CD4-positive, alpha-beta T cell (primary cell): ENCODE data around the gene HIPK4. TPM values are rescaled to one million over a fixed set of nuclear protein-coding genes. Genes with fewer than 3 reads are reported as not detected.

Experiments
- ATAC-seq: fragments of 200-7000 bp; cut with Tn5 transposase; one replicate; pipeline ENCODE4 v1.10.0; 2022; ENCODE audit warnings: mild to moderate bottlenecking; ENCODE audit not compliant: poor library complexity
- CTCF ChIA-PET: fragments of 350-600 bp; sonication (Branson Sonifier 250); formaldehyde crosslinking; loops from one replicate; lab custom pipeline; 2021; ENCODE audit warnings: antibody characterized with exemption, inconsistent platforms; lab: Charles Lee
- POLR2A ChIA-PET: fragments of 350-600 bp; sonication (Branson Sonifier 250); formaldehyde crosslinking; loops from one replicate; lab custom pipeline; 2021; ENCODE audit warnings: antibody characterized with exemption, inconsistent platforms; lab: Charles Lee
- DNase-seq, 14 experiments: peaks; one replicate each; pipeline ENCODE4 v3.0.0-alpha.2; 2013 to 2020; ENCODE audit warnings: mixed read lengths in 2 of 14
- H3K27ac ChIP-seq, 2 donors: one replicate each; pipeline versions ENCODE4 v1.5.1 to v1.7.0; 2013; ENCODE audit warnings: low read length in 2 of 2, low read depth in 1 of 2, mild to moderate bottlenecking in 1 of 2
- H3K27me3 ChIP-seq, 2 experiments: 1 replicate in 1 of 2; 2 replicates in 1 of 2; pipeline versions ENCODE4 v1.6.1 to v1.7.0; 2013; ENCODE audit warnings: low read length in 2 of 2, control low read depth in 1 of 2, mild to moderate bottlenecking in 1 of 2, moderate library complexity in 1 of 2; ENCODE audit not compliant: insufficient read depth in 2 of 2, control insufficient read depth in 1 of 2
- H3K36me3 ChIP-seq: one replicate; pipeline ENCODE4 v1.6.1; 2013; ENCODE audit warnings: low read length, control low read depth; ENCODE audit not compliant: insufficient read depth
- H3K4me1 ChIP-seq: one replicate; pipeline ENCODE4 v1.6.1; 2013; ENCODE audit warnings: low read length, control low read depth; ENCODE audit not compliant: insufficient read depth
- H3K4me3 ChIP-seq: one replicate; pipeline ENCODE4 v1.5.1; 2013; ENCODE audit warnings: mild to moderate bottlenecking, low read length, moderate library complexity
- H3K9me3 ChIP-seq, 2 experiments: 1 replicate in 1 of 2; 2 replicates in 1 of 2; pipeline versions ENCODE4 v1.6.1 to v1.7.0; 2013; ENCODE audit warnings: low read length in 2 of 2, mild to moderate bottlenecking in 2 of 2, control low read depth in 1 of 2, moderate library complexity in 1 of 2; ENCODE audit not compliant: control insufficient read depth in 1 of 2, insufficient read depth in 1 of 2
- H3K27ac Mint-ChIP-seq: one replicate; pipeline ENCODE4 v1.8.0; 2020; ENCODE audit warnings: mixed read lengths
- H3K27me3 Mint-ChIP-seq: one replicate; pipeline ENCODE4 v1.8.0; 2021; ENCODE audit warnings: mixed read lengths
- H3K36me3 Mint-ChIP-seq: one replicate; pipeline ENCODE4 v1.8.0; 2021; ENCODE audit warnings: low read depth, mixed read lengths
- H3K4me1 Mint-ChIP-seq: one replicate; pipeline ENCODE4 v1.8.0; 2021; ENCODE audit warnings: low read depth, mixed read lengths
- H3K4me3 Mint-ChIP-seq: one replicate; pipeline ENCODE4 v1.8.0; 2020; ENCODE audit warnings: mild to moderate bottlenecking, mixed read lengths
- H3K9me3 Mint-ChIP-seq: one replicate; pipeline ENCODE4 v1.8.0; 2020; ENCODE audit warnings: mixed read lengths
- CTCF ChIP-seq: fragments of 200-600 bp; IDR thresholded peaks from one replicate; pipeline ENCODE4 v1.8.0; 2022; ENCODE audit warnings: antibody characterized with exemption, mild to moderate bottlenecking
- intact Hi-C, 2 experiments: fragments of 100-400 bp; cut with DNase I in 1 of 2; cut with micrococcal nuclease in 1 of 2; formaldehyde crosslinking; loops; one replicate each; pipeline versions ENCODE4 v1.15.1 to v1.9.0; 2023 to 2025; cut with DNase I, micrococcal nuclease
- total RNA-seq, 174 experiments: library from RNA in 2 of 174; stranded (reverse) in 2 of 174; gene quantifications; one replicate each; pipeline ENCODE4 v1.2.3 and lab custom pipeline; 2021 to 2026

HIPK4 gene
- total RNA-seq, 2 experiments from 2014 or later, result 0.08 to 0.11 TPM

- no peaks in the 10 kb centered on the region for H3K27me3 ChIP-seq
- intact Hi-C loops, result no loop called here
- no peak for TF ChIP-seq CTCF
- CTCF ChIA-PET, result no interaction called here
- no peaks in the 10 kb centered on the region for H3K9me3 ChIP-seq
- ATAC-seq (no peak), DNase-seq (no peak)
- no peaks in the 10 kb centered on the region for H3K9me3 Mint-ChIP-seq
- H3K36me3 ChIP-seq, result peaks cover 12% of the 10 kb centered on the region
- H3K4me3 ChIP-seq, result no peak overlapping the region
- H3K4me3 Mint-ChIP-seq, result no peak overlapping the region
- POLR2A ChIA-PET, result no interaction called here
- H3K4me1 Mint-ChIP-seq, result peaks cover 17% of the 10 kb centered on the region
- H3K27ac Mint-ChIP-seq, result no peak overlapping the region
- H3K36me3 Mint-ChIP-seq, result peaks cover 21% of the 10 kb centered on the region
- H3K27me3 Mint-ChIP-seq, result no peaks in the 10 kb centered on the region
- H3K4me1 ChIP-seq, result peaks cover 20% of the 10 kb centered on the region
- no peak overlapping the region for H3K27ac ChIP-seq
These were observed 27.8 kb downstream of the HIPK4 start for GRCh38 chr19:40362160-40362559.

- peaks cover 26% of the 10 kb centered on the region for H3K4me1 ChIP-seq
- intact Hi-C loops, result no loop called here
These were observed 29.2 kb downstream of the HIPK4 start for GRCh38 chr19:40360708-40361241.

DNA sequence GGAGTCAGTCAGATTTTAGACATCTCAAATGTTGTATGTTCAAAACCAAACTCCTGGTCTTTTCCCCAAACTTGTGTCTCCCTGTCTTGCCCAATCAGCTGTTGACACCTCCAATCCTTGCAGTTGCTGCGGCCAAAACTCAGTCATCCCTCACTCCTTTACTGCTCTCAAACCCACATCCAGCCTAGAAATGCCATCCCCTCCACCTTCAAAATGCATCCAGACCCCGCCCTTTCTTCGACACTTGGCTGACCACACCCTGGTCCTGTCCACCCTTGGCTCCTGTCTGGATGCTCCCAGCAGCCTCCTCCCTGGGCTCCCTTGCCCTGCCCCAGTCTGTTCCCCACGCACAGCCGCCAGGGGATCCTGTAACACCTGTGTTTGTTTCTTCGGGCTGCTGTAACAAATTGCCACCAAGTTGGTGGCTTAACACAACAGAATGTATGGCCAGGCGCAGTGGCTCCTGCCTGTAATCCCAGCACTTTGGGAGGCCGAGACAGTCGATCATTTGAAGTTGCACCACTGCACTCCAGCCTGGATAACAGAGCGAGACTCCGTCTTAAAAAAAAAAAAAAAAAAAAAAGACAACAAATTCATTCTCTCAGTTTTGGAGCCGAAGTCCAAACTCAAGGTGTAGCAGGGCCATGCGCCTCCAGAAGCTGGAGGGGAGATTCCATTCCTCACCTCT is 29.8 kb downstream of the HIPK4 start:
- H3K4me1 ChIP-seq, result peaks cover 23% of the 10 kb centered on the region
- no peak for TF ChIP-seq CTCF
- Mint-ChIP-seq H3K9me3 (no peaks in the 10 kb centered on the region), H3K4me3 (no peak overlapping the region), H3K27me3 (no peaks in the 10 kb centered on the region), H3K36me3 (peaks cover 13% of the 10 kb centered on the region), H3K27ac (no peak overlapping the region), H3K4me1 (peaks cover 29% of the 10 kb centered on the region)
- ATAC-seq, result no peak
- CTCF ChIA-PET, result no interaction called here
- DNase-seq, result no peak
- H3K4me3 ChIP-seq, result no peak overlapping the region
- H3K9me3 ChIP-seq, result no peaks in the 10 kb centered on the region
- POLR2A ChIA-PET, result no interaction called here
- H3K27ac ChIP-seq, result no peak overlapping the region
- H3K27me3 ChIP-seq, result no peaks in the 10 kb centered on the region
- intact Hi-C loops, result no loop called here
- H3K36me3 ChIP-seq, result peaks cover 3% of the 10 kb centered on the region

More at GRCh38 chr19:40360708-40361241, 29.2 kb downstream of the HIPK4 start:
- Histone ChIP-seq H3K4me3 (no peak overlapping the region), H3K36me3 (peaks cover 3% of the 10 kb centered on the region), H3K27me3 (no peaks in the 10 kb centered on the region), H3K9me3 (no peaks in the 10 kb centered on the region), H3K27ac (no peak overlapping the region)
- CTCF ChIA-PET, result no interaction called here
- no peak overlapping the region for H3K4me3 Mint-ChIP-seq
- no peak overlapping the region for H3K27ac Mint-ChIP-seq
- no peaks in the 10 kb centered on the region for H3K27me3 Mint-ChIP-seq
- peaks cover 16% of the 10 kb centered on the region for H3K36me3 Mint-ChIP-seq
- no peak for TF ChIP-seq CTCF
- POLR2A ChIA-PET, result no interaction called here
- peak in 2 of 14 experiments; percentile 45 to 55 for DNase-seq
- peaks cover 30% of the 10 kb centered on the region for H3K4me1 Mint-ChIP-seq
- ATAC-seq, result no peak
- no peaks in the 10 kb centered on the region for H3K9me3 Mint-ChIP-seq
